Lung (tissue), 12 donors: Measurements from ENCODE around the gene SUGCT. TPM values are rescaled to one million over a fixed set of nuclear protein-coding genes. Genes with fewer than 3 reads are reported as not detected.

Source experiments
- ATAC-seq: fragments of 200-7000 bp; cut with Tn5 transposase; one replicate; pipeline ENCODE4 v1.9.1; 2020; ENCODE audit warnings: moderate number of reproducible peaks; ENCODE audit not compliant: insufficient read depth, low FRiP score
- DNase-seq, 3 donors: peaks; one replicate each; pipeline ENCODE4 v3.0.0-alpha.2; 2013 to 2017
- H3K27ac ChIP-seq, 2 donors: one replicate each; pipeline ENCODE4 v1.5.1; 2013; ENCODE audit warnings: mild to moderate bottlenecking in 2 of 2, moderate library complexity in 2 of 2, control low read depth in 1 of 2, inconsistent platforms in 1 of 2, low read depth in 1 of 2, low read length in 1 of 2
- H3K27me3 ChIP-seq, 3 donors: one replicate each; pipeline ENCODE4 v1.5.1; 2013; ENCODE audit warnings: low read length in 2 of 3; ENCODE audit not compliant: control insufficient read depth in 3 of 3, insufficient read depth in 3 of 3
- H3K36me3 ChIP-seq, 4 donors: one replicate each; pipeline ENCODE4 v1.5.1; 2013; ENCODE audit warnings: low read length in 4 of 4, mild to moderate bottlenecking in 1 of 4, moderate library complexity in 1 of 4; ENCODE audit not compliant: control insufficient read depth in 4 of 4, insufficient read depth in 4 of 4
- H3K4me1 ChIP-seq, 5 donors: one replicate each; pipeline ENCODE4 v1.5.1; 2013; ENCODE audit warnings: low read length in 5 of 5, mild to moderate bottlenecking in 2 of 5, moderate library complexity in 1 of 5; ENCODE audit not compliant: control insufficient read depth in 5 of 5, insufficient read depth in 5 of 5
- H3K4me3 ChIP-seq: one replicate; pipeline ENCODE4 v1.5.1; 2013; ENCODE audit warnings: mild to moderate bottlenecking, control low read depth, moderate library complexity
- H3K9ac ChIP-seq, 2 donors: one replicate each; pipeline ENCODE4 v1.5.1; 2013; ENCODE audit warnings: low read length in 2 of 2, control low read depth in 1 of 2; ENCODE audit not compliant: insufficient read depth in 1 of 2
- H3K9me3 ChIP-seq, 4 donors: one replicate each; pipeline ENCODE4 v1.5.1; 2013; ENCODE audit warnings: low read length in 3 of 4, mild to moderate bottlenecking in 1 of 4, moderate library complexity in 1 of 4; ENCODE audit not compliant: control insufficient read depth in 4 of 4, insufficient read depth in 3 of 4
- CTCF ChIP-seq: IDR thresholded peaks from 2 replicates; pipeline ENCODE4 v1.5.1; 2012; ENCODE audit warnings: mild to moderate bottlenecking; ENCODE audit errors: control extremely low read depth, extremely low read depth
- WGBS, 2 donors: extraction: QIAGEN DNeasy Blood & Tissue Kit; methylation state at CpG; one replicate each; pipeline ENCODE4 v1.1.7; 2013; 5-methylcytosine and 5-hydroxymethylcytosine counted together
- polyA plus RNA-seq, 2 donors: library from polyadenylated mRNA; stranded (reverse); fragments of 200-250 nt; gene quantifications; one replicate each; pipeline ENCODE4 v1.2.1, GENCODE V29; 2013
- total RNA-seq, 2 donors: library from RNA; depleted of rRNA in 1 of 2; stranded (reverse); fragments of >200 nt in 1 of 2; gene quantifications; one replicate each; pipeline ENCODE4 v1.2.1, GENCODE V29; 2014 to 2021
- donor health status: control.
- donor health status: control.
- donor health status: Bipolar disorder and iron deficiency.
- donor health status: healthy.
- donor health status: DM: yes; HTN: yes; CAD: no.

The SUGCT gene
- total and polyA plus RNA-seq, 4 donors, result 0.23 to 4.2 (median 1.8) TPM

DNA sequence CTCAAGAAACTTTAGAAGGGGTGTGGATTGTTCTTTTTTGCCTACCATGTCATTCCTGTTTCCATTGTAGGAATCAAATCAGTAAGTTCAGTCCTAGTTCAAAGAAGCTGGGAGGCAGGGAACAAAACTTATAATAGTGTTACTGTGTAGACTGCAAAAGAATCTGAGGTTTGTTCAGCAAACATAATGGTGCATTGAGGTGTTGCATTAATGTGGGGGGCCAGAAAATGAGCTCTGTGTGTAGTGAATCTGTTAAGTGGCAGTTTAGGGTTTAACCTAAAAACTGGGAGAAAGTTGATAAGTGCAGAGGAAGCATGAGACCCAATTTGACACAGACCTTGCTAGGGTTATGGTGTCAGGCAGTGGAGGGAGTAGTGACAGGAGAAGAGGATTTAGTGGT is 197.7 kb downstream of the SUGCT start:
- no peak for TF ChIP-seq CTCF
- H3K9ac ChIP-seq, result no peak overlapping the region
- no peaks in the 10 kb centered on the region for H3K36me3 ChIP-seq
- H3K27me3 ChIP-seq, result no peaks in the 10 kb centered on the region
- DNase-seq (no peak), ATAC-seq (no peak)
- no peak overlapping the region for H3K4me3 ChIP-seq
- H3K9me3 ChIP-seq, result no peaks in the 10 kb centered on the region
- H3K4me1 ChIP-seq, result peaks cover 0 to 8% (median 0%) of the 10 kb centered on the region in 5 donors
- no peak overlapping the region for H3K27ac ChIP-seq

DNA sequence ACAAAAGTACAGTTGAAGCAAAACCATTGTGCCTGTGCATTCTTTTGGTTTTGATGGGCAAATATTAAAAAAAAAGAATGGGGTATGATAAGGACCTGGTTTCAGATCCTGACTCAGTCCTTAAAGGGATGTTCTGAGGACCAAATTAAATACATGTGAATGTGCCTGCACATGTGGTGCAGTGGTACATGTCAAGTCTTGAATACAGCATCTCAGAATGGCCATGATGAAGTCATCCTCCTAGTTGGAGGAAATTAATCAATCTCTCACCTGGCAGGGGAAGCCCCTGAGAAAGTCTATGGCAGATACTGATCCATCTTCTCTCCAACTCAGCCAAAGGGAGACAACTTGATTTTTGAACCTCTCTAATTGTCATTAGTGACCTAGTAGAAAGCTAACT is 207.0 kb downstream of the SUGCT start:
- H3K9me3 ChIP-seq, result peaks cover 0 to 4% (median 0%) of the 10 kb centered on the region in 4 donors
- H3K4me1 ChIP-seq, result no peaks in the 10 kb centered on the region
- H3K27ac ChIP-seq, result no peak overlapping the region
- H3K27me3 ChIP-seq, result no peaks in the 10 kb centered on the region
- no peak for TF ChIP-seq CTCF
- DNase-seq (no peak), ATAC-seq (no peak)
- no peak overlapping the region for H3K9ac ChIP-seq
- H3K4me3 ChIP-seq, result no peak overlapping the region
- no peaks in the 10 kb centered on the region for H3K36me3 ChIP-seq

DNA sequence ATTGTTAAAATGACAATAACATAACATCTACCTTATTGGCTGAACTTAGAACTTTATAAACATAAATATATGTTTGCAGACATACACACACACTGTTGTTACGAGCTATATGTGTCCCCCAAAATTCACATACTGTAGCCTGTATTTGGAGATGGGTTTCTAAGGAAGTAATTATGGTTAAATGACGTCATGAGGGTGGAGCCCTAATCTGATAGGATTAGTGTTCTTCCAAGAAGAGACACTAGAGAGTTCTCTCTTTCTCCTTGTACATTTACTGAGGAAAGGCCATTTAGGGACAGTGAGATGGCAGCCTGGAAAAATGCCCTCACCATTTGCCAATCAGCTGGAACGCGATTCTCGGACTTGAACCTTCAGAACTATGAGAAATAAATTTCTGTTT is 211.7 kb downstream of the SUGCT start:
- H3K27me3 ChIP-seq, result no peaks in the 10 kb centered on the region
- H3K27ac ChIP-seq, result no peak overlapping the region
- H3K9ac ChIP-seq, result no peak overlapping the region
- no peaks in the 10 kb centered on the region for H3K36me3 ChIP-seq
- ATAC-seq, result no peak
- WGBS, 2 donors, result 93 to 94% methylated on average over 5 of the region's 5 CpGs
- no peak for TF ChIP-seq CTCF
- H3K9me3 ChIP-seq, result no peaks in the 10 kb centered on the region
- DNase-seq, result no peak
- no peak overlapping the region for H3K4me3 ChIP-seq
- no peaks in the 10 kb centered on the region for H3K4me1 ChIP-seq

- no peak overlapping the region for H3K27ac ChIP-seq
- H3K4me1 ChIP-seq, result no peaks in the 10 kb centered on the region
- ATAC-seq (no peak), DNase-seq (no peak)
- H3K9me3 ChIP-seq, result no peaks in the 10 kb centered on the region
- no peak overlapping the region for H3K9ac ChIP-seq
- TF ChIP-seq CTCF, result no peak
- no peak overlapping the region for H3K4me3 ChIP-seq
- no peaks in the 10 kb centered on the region for H3K27me3 ChIP-seq
- no peaks in the 10 kb centered on the region for H3K36me3 ChIP-seq
- 85 to 97% methylated on average over 7 of the region's 7 CpGs for WGBS, 2 donors
Observed at GRCh38 chr7:40348126-40348728, 213.4 kb downstream of the SUGCT start.
